Osteoblast (primary cell): Measurements from ENCODE around the gene MAB21L4. TPM values are rescaled to one million over a fixed set of nuclear protein-coding genes. Genes with fewer than 3 reads are reported as not detected.
A peak's percentile ranks its signal among the peaks of the same experiment; 100 is the strongest.

ENCODE experiments used
- DNase-seq: peaks from one replicate; pipeline ENCODE4 v3.0.0; 2011; ENCODE audit warnings: low spot score, mixed read lengths; ENCODE audit not compliant: insufficient read length; ENCODE audit errors: missing footprints
- H2AFZ ChIP-seq: 2 replicates; pipeline ENCODE4 v1.6.0; 2011; ENCODE audit warnings: mild to moderate bottlenecking, low read length
- H3K27ac ChIP-seq: 2 replicates; pipeline ENCODE4 v1.5.1; 2011; ENCODE audit warnings: mild to moderate bottlenecking, low read depth, low read length, moderate library complexity
- H3K27me3 ChIP-seq: 2 replicates; pipeline ENCODE4 v1.6.0; 2012; ENCODE audit warnings: mild to moderate bottlenecking, control low read depth, inconsistent platforms, low read length, moderate library complexity; ENCODE audit not compliant: insufficient read depth
- H3K36me3 ChIP-seq: 2 replicates; pipeline ENCODE4 v1.5.1; 2011; ENCODE audit warnings: mild to moderate bottlenecking, low read length, control low read depth, moderate library complexity; ENCODE audit not compliant: insufficient read depth
- H3K4me1 ChIP-seq: 2 replicates; pipeline ENCODE4 v1.5.1; 2011; ENCODE audit warnings: mild to moderate bottlenecking, low read length, control low read depth, moderate library complexity; ENCODE audit not compliant: insufficient read depth
- H3K4me2 ChIP-seq: 2 replicates; pipeline ENCODE4 v1.6.0; 2011; ENCODE audit warnings: mild to moderate bottlenecking, low read length; ENCODE audit not compliant: insufficient read depth
- H3K4me3 ChIP-seq: fragments of 200-600 bp; sonication (generic); 3 replicates; pipeline ENCODE4 v1.5.1; 2012; ENCODE audit warnings: mild to moderate bottlenecking, low read length, inconsistent platforms; ENCODE audit not compliant: insufficient read depth
- H3K79me2 ChIP-seq: 2 replicates; pipeline ENCODE4 v1.6.0; 2012; ENCODE audit warnings: mild to moderate bottlenecking, low read length, control low read depth, inconsistent platforms; ENCODE audit not compliant: insufficient read depth
- H3K9me3 ChIP-seq: 2 replicates; pipeline ENCODE4 v1.5.1; 2011; ENCODE audit warnings: low read depth, low read length, control low read depth
- H4K20me1 ChIP-seq: 2 replicates; pipeline ENCODE4 v1.6.0; 2012; ENCODE audit warnings: mild to moderate bottlenecking, low read length, control low read depth; ENCODE audit not compliant: insufficient read depth
- total RNA-seq: library from RNA; depleted of rRNA; stranded (reverse); fragments of >200 nt; gene quantifications from 2 replicates; pipeline ENCODE4 v1.2.3, GENCODE V29; 2012
- TF ChIP-seq, protein P1 (sequence below): IDR thresholded peaks from 2 replicates; pipeline ENCODE4 v1.5.1; 2011; ENCODE audit warnings: mild to moderate bottlenecking, low read depth, low read length, moderate library complexity; ENCODE audit errors: extremely low read depth

MAB21L4 gene
- total RNA-seq, 1 donor: not detected

DNA sequence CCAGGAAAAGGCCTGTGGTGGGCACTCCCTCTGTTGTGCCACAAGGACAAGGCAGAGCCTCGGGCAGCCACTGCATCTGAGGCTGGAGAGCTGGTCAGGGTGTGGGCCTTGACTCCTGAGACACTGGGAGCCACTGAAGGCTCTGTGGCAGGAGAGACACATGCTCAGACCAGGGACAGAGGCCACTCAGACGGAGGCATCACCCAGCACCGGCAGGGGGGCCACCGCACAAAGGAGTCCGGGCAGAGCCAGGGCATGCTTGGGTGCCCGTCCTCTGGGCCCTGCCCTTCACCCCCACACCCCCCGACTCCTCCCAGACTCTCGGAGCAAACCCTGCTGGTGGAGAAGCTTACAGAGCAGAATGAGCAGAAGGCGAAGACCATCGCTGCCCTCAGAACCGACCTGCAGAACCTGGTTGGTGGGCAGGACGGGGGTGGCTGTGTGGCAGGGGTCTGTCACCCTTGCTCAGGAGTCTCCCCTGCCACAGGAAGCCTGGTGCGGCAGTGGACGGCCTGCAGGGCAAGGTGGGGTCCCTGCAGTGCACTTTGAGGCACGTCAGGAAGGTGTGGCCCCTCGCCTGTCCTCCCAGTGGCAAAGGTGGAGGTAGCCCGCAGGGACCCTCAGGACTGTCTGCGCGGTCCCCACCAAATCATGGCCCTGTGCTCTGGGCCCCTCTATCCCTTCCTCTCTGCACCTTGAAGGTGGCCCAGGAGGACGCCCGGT is 36.2 kb upstream of the MAB21L4 start:
- Histone ChIP-seq H3K4me1 (no peaks in the 10 kb centered on the region), H3K79me2 (no peaks in the 10 kb centered on the region), H3K27me3 (peaks cover 3% of the 10 kb centered on the region), H3K9me3 (no peaks in the 10 kb centered on the region), H3K27ac (no peak overlapping the region), H2AFZ (no peak overlapping the region), H3K4me2 (no peak overlapping the region), H3K36me3 (no peaks in the 10 kb centered on the region), H3K4me3 (no peak overlapping the region), H4K20me1 (no peaks in the 10 kb centered on the region)
- TF ChIP-seq, protein P1, sequence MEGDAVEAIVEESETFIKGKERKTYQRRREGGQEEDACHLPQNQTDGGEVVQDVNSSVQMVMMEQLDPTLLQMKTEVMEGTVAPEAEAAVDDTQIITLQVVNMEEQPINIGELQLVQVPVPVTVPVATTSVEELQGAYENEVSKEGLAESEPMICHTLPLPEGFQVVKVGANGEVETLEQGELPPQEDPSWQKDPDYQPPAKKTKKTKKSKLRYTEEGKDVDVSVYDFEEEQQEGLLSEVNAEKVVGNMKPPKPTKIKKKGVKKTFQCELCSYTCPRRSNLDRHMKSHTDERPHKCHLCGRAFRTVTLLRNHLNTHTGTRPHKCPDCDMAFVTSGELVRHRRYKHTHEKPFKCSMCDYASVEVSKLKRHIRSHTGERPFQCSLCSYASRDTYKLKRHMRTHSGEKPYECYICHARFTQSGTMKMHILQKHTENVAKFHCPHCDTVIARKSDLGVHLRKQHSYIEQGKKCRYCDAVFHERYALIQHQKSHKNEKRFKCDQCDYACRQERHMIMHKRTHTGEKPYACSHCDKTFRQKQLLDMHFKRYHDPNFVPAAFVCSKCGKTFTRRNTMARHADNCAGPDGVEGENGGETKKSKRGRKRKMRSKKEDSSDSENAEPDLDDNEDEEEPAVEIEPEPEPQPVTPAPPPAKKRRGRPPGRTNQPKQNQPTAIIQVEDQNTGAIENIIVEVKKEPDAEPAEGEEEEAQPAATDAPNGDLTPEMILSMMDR: no peak
- peak; percentile 46 for DNase-seq

DNA sequence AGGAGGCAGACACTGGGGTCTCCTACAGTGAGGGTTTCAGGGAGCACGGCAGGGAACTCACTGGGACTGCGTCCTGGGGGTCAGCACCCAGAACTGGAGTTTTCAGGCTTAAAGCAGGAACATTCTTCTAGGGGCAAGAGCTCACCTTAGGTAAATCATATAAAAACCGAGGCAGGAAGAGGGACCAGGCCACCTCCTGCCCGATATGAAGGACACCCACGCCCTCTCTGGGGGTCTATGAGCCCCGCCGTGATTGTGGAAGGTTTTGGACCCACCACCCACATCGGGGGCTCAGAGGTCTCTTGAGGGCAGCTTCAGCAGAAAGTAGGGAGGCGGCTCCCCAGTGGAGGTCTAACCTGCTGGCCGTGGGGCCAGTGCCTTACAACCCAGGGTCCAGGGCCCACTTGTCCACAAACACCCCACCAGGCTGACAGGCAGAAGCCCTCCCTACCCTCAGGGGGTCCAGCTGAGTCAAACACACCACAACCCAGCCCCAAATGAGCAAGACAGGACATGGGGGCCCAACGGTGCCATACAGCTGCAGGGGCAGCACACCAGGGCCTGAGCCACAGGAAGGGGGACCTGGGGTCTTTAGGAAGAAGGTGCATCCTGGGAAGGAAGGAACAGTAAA is 35.5 kb upstream of the MAB21L4 start:
- Histone ChIP-seq H3K79me2 (no peaks in the 10 kb centered on the region), H3K27ac (no peak overlapping the region), H2AFZ (no peak overlapping the region), H3K9me3 (no peaks in the 10 kb centered on the region), H3K27me3 (peaks cover 3% of the 10 kb centered on the region), H3K4me2 (no peak overlapping the region), H3K4me1 (no peaks in the 10 kb centered on the region), H4K20me1 (no peaks in the 10 kb centered on the region), H3K4me3 (no peak overlapping the region), H3K36me3 (no peaks in the 10 kb centered on the region)
- peak; percentile 50 for DNase-seq
- TF ChIP-seq, protein P1: no peak

DNA sequence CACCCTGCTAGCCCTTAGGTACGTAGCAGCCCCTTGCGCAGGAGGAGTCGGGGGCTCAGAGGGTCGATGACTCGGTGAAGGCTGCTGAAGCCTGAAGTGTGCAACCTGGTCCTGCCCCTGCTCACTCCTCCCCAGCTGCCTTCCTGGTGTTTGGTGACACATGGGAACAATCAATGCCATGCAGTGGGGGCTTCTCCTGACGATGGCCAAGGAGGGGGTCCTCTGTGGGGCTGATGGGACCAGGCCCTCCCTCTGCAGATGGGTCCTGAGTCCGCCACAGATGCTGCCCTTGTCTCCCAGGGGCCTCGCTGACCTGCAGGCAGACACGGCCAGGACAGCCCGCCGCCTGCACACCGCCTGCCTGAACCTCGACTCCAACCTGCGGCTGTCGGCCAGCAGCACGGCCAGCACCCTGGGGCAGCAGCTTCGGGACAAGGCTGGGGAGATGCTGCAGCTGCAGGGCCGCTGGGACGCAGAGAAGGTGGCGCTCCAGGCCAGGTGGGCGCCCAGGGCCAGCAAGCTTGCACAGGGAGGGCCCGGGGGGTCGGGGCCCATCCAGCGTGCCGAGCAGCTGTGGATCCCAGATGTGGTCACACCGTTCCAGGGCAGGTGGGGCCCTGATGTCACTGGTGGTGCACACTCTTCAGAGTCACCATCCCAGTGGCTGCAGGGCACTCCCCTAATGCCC is 34.8 kb upstream of the MAB21L4 start:
- no peaks in the 10 kb centered on the region for H3K4me1 ChIP-seq
- H3K27me3 ChIP-seq: peaks cover 3% of the 10 kb centered on the region
- no peak overlapping the region for H3K4me2 ChIP-seq
- TF ChIP-seq, protein P1: no peak
- H3K27ac ChIP-seq: no peak overlapping the region
- H3K79me2 ChIP-seq: no peaks in the 10 kb centered on the region
- H3K4me3 ChIP-seq: no peak overlapping the region
- H2AFZ ChIP-seq: no peak overlapping the region
- no peaks in the 10 kb centered on the region for H4K20me1 ChIP-seq
- peak; percentile 72 for DNase-seq
- no peaks in the 10 kb centered on the region for H3K36me3 ChIP-seq
- no peaks in the 10 kb centered on the region for H3K9me3 ChIP-seq

DNA sequence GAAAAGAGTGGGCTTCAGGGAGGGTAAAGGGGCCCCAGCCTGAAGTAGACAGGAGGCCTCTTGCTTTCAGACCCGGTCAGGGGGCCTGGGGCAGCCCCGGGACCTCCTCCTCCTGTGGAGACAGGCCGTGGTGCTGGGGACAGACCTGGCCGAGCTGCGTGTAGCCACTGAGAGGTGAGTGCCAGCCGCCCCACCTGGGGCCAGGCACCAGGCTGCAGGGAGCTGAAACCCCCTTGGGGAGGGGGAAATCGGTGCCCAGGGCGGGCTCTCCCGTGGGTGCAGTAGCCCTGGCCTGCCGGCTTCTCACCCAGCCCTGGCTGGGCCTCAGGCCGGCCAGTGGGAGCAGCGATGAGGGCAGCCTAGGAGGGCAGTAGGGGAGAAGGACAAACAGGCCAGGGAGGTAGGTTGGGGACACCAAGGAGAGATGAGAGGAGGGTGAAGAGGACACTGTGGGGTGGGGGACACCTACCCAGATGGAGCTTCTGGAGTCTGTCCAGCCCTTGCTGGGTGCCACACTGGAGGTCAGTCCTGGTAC is 34.2 kb upstream of the MAB21L4 start:
- no peak overlapping the region for H3K4me3 ChIP-seq
- TF ChIP-seq, protein P1: no peak
- peak; percentile 77 for DNase-seq
- no peak overlapping the region for H3K27ac ChIP-seq
- peaks cover 3% of the 10 kb centered on the region for H3K27me3 ChIP-seq
- no peaks in the 10 kb centered on the region for H3K4me1 ChIP-seq
- H3K4me2 ChIP-seq: no peak overlapping the region
- no peak overlapping the region for H2AFZ ChIP-seq
- H3K9me3 ChIP-seq: no peaks in the 10 kb centered on the region
- no peaks in the 10 kb centered on the region for H3K79me2 ChIP-seq
- H3K36me3 ChIP-seq: no peaks in the 10 kb centered on the region
- H4K20me1 ChIP-seq: no peaks in the 10 kb centered on the region
